Osteocyte (in vitro differentiated cells): ENCODE data around the gene MRO. TPM values are rescaled to one million over a fixed set of nuclear protein-coding genes. Genes with fewer than 3 reads are reported as not detected.
"Not testable (repeated sequence)": the region's sequence is repeated elsewhere in the genome, so short reads cannot be mapped to it uniquely, and the experiment has no call there.

Source experiments
- DNase-seq: peaks from one replicate; pipeline ENCODE4 v3.0.0; 2021; ENCODE audit warnings: mixed read lengths; ENCODE audit not compliant: unreplicated experiment; ENCODE audit errors: extremely low spot score
- H3K27ac Mint-ChIP-seq: one replicate; pipeline ENCODE4 v1.8.0; 2021; ENCODE audit warnings: mild to moderate bottlenecking, mixed read lengths; ENCODE audit not compliant: unreplicated experiment
- H3K27me3 Mint-ChIP-seq: one replicate; pipeline ENCODE4 v1.8.0; 2021; ENCODE audit warnings: mixed read lengths; ENCODE audit not compliant: unreplicated experiment
- H3K36me3 Mint-ChIP-seq: one replicate; pipeline ENCODE4 v1.8.0; 2021; ENCODE audit warnings: mixed read lengths; ENCODE audit not compliant: unreplicated experiment
- H3K4me1 Mint-ChIP-seq: one replicate; pipeline ENCODE4 v1.8.0; 2021; ENCODE audit warnings: mixed read lengths; ENCODE audit not compliant: unreplicated experiment
- H3K4me3 Mint-ChIP-seq: one replicate; pipeline ENCODE4 v1.8.0; 2021; ENCODE audit warnings: mild to moderate bottlenecking, moderate library complexity, mixed read lengths; ENCODE audit not compliant: unreplicated experiment
- H3K9me3 Mint-ChIP-seq: one replicate; pipeline ENCODE4 v1.8.0; 2021; ENCODE audit warnings: mixed read lengths; ENCODE audit not compliant: unreplicated experiment
- total RNA-seq: library from RNA; stranded (reverse); gene quantifications from 2 replicates; pipeline ENCODE4 v1.2.1, GENCODE V29; 2021
- TF ChIP-seq, protein P1 (sequence below): fragments of 200-600 bp; sonication (generic); IDR thresholded peaks from 2 replicates; pipeline ENCODE4 v1.5.0; 2021; ENCODE audit warnings: antibody characterized with exemption, mild to moderate bottlenecking, moderate library complexity

MRO gene
- total RNA-seq, 1 donor from 2014 or later = not detected

DNA sequence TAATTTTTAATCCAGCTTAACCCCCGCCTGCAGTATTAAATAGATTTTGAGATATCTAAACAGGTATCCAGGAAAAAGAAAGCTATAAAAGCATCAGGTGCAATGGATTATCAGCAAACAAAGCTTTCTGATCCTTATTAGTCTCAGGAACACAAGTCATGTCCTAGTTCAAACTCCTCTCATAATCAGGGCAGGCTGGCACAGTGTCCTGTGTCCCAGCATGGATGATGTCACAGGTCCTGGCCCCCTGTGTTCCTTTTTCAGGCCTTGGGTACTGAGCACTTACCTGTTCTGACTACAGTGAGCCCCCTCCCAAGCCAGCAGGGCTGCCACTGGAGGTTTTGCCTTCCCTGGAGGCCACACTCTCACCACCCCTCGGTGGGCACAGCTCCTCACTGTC, 19.5 kb upstream of the MRO start:
- Mint-ChIP-seq H3K36me3 (no peaks in the 10 kb centered on the region), H3K4me3 (no peak overlapping the region), H3K27ac (no peak overlapping the region), H3K27me3 (peaks cover 29% of the 10 kb centered on the region), H3K9me3 (no peaks in the 10 kb centered on the region), H3K4me1 (no peaks in the 10 kb centered on the region)
- TF ChIP-seq, protein P1, sequence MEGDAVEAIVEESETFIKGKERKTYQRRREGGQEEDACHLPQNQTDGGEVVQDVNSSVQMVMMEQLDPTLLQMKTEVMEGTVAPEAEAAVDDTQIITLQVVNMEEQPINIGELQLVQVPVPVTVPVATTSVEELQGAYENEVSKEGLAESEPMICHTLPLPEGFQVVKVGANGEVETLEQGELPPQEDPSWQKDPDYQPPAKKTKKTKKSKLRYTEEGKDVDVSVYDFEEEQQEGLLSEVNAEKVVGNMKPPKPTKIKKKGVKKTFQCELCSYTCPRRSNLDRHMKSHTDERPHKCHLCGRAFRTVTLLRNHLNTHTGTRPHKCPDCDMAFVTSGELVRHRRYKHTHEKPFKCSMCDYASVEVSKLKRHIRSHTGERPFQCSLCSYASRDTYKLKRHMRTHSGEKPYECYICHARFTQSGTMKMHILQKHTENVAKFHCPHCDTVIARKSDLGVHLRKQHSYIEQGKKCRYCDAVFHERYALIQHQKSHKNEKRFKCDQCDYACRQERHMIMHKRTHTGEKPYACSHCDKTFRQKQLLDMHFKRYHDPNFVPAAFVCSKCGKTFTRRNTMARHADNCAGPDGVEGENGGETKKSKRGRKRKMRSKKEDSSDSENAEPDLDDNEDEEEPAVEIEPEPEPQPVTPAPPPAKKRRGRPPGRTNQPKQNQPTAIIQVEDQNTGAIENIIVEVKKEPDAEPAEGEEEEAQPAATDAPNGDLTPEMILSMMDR = no peak
- no peak for DNase-seq

- Mint-ChIP-seq H3K36me3 (no peaks in the 10 kb centered on the region), H3K9me3 (no peaks in the 10 kb centered on the region), H3K27ac (no peak overlapping the region), H3K4me3 (no peak overlapping the region), H3K4me1 (no peaks in the 10 kb centered on the region), H3K27me3 (peaks cover 41% of the 10 kb centered on the region)
- TF ChIP-seq, protein P1 = no peak
- no peak for DNase-seq
Observed at GRCh38 chr18:50836521-50836957, 16.7 kb upstream of the MRO start.

DNA sequence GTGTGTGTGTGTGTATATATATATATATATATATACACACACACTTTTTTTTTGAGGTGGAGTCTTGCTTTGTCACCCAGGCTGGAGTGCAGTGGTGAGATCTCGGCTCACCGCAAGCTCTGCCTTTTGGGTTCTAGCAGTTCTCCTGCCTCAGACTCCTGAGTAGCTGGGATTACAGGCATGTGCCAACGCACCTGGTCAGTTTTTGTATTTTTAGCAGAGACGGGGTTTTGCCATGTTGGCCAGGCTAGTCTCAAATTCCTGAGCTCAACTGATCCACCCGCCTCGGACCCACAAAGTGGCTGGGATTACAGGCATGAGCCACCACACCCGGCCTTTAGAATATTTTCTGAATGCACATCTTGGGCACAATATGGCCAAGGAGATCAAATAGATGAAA, 13.7 kb upstream of the MRO start:
- peaks cover 31% of the 10 kb centered on the region for H3K27me3 Mint-ChIP-seq
- not testable (repeated sequence) for H3K9me3 Mint-ChIP-seq, H3K4me1 Mint-ChIP-seq, H3K36me3 Mint-ChIP-seq, H3K4me3 Mint-ChIP-seq, H3K27ac Mint-ChIP-seq, DNase-seq

DNA sequence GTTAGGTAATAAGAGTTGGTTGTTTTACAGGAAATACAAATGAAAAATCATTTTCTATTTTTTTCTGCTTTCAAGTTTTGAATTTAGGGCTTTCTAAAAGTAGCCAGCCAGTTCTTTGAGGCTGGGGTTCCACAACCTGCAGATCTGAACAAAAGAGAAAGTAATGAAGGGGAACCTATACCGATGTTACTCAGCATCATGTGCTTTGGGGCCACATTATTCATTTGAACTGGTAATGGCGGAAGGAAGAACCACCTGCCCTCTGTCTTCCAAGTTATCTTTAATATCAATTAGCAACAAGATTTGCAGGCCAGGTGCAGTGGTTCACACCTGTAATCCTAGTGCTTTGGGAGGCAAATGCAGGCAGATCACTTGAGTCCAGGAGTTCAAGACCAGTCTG, 12.9 kb upstream of the MRO start:
- Mint-ChIP-seq H3K27me3 (peaks cover 28% of the 10 kb centered on the region), H3K9me3 (no peaks in the 10 kb centered on the region), H3K36me3 (no peaks in the 10 kb centered on the region), H3K27ac (no peak overlapping the region), H3K4me1 (no peaks in the 10 kb centered on the region), H3K4me3 (no peak overlapping the region)
- TF ChIP-seq, protein P1 = no peak
- DNase-seq = no peak

DNA sequence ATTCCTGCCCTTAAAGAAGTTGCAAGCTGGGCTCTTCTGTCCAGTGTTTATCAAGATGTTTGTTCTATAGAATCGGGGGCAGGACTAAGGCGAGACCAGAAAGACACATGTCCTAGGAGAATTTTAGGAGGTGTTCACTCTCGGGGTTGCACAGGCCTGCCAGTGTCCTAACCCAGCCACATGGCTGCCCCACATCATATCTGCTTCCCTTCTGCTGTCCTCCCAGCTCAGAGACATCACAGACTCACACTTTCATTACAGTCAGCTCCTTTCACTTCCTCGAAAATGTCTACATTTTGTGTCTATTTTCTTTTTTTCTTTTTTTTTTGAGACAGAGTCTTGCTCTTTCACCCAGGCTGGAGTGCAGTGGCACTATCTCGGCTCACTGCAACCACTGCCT, 10.7 kb upstream of the MRO start:
- H3K4me3 Mint-ChIP-seq = no peak overlapping the region
- no peaks in the 10 kb centered on the region for H3K4me1 Mint-ChIP-seq
- no peaks in the 10 kb centered on the region for H3K36me3 Mint-ChIP-seq
- peaks cover 28% of the 10 kb centered on the region for H3K27me3 Mint-ChIP-seq
- no peaks in the 10 kb centered on the region for H3K9me3 Mint-ChIP-seq
- TF ChIP-seq, protein P1 = no peak
- no peak overlapping the region for H3K27ac Mint-ChIP-seq
- no peak for DNase-seq

- H3K4me1 Mint-ChIP-seq = no peaks in the 10 kb centered on the region
- TF ChIP-seq, protein P1 = no peak
- H3K27ac Mint-ChIP-seq = no peak overlapping the region
- no peak overlapping the region for H3K4me3 Mint-ChIP-seq
- H3K27me3 Mint-ChIP-seq = peaks cover 22% of the 10 kb centered on the region
- DNase-seq = no peak
- H3K9me3 Mint-ChIP-seq = no peaks in the 10 kb centered on the region
- H3K36me3 Mint-ChIP-seq = no peaks in the 10 kb centered on the region
Observed at GRCh38 chr18:50829644-50830043, 9.8 kb upstream of the MRO start.
